IPS-18a (cell line): Measurements from ENCODE around the gene WDPCP.
"Not testable (repeated sequence)": the region's sequence is repeated elsewhere in the genome, so short reads cannot be mapped to it uniquely, and the experiment has no call there.

Experiments used
- H3K27ac ChIP-seq: one replicate; pipeline ENCODE4 v1.5.1; 2013; ENCODE audit warnings: low read length
- H3K27me3 ChIP-seq: one replicate; pipeline ENCODE4 v1.6.1; 2013; ENCODE audit warnings: mild to moderate bottlenecking, low read length; ENCODE audit not compliant: control insufficient read depth, insufficient read depth
- H3K36me3 ChIP-seq: one replicate; pipeline ENCODE4 v1.6.1; 2013; ENCODE audit warnings: low read depth, low read length; ENCODE audit not compliant: control insufficient read depth
- H3K4me1 ChIP-seq: one replicate; pipeline ENCODE4 v1.6.1; 2013; ENCODE audit warnings: low read depth, low read length; ENCODE audit not compliant: control insufficient read depth
- H3K4me3 ChIP-seq: one replicate; pipeline ENCODE4 v1.5.1; 2013; ENCODE audit warnings: low read length
- H3K9ac ChIP-seq: one replicate; pipeline ENCODE4 v1.6.1; 2013; ENCODE audit warnings: mild to moderate bottlenecking, low read length, moderate library complexity
- H3K9me3 ChIP-seq: one replicate; pipeline ENCODE4 v1.6.1; 2013; ENCODE audit warnings: low read depth, low read length; ENCODE audit not compliant: control insufficient read depth

WDPCP gene

GRCh38 chr2:63192889-63193774, 395.1 kb downstream of the WDPCP start:
- no peaks in the 10 kb centered on the region for H3K36me3 ChIP-seq
- no peak overlapping the region for H3K9ac ChIP-seq
- no peak overlapping the region for H3K27ac ChIP-seq
- H3K9me3 ChIP-seq: no peaks in the 10 kb centered on the region
- no peak overlapping the region for H3K4me3 ChIP-seq
- H3K27me3 ChIP-seq: no peaks in the 10 kb centered on the region
- H3K4me1 ChIP-seq: no peaks in the 10 kb centered on the region

DNA sequence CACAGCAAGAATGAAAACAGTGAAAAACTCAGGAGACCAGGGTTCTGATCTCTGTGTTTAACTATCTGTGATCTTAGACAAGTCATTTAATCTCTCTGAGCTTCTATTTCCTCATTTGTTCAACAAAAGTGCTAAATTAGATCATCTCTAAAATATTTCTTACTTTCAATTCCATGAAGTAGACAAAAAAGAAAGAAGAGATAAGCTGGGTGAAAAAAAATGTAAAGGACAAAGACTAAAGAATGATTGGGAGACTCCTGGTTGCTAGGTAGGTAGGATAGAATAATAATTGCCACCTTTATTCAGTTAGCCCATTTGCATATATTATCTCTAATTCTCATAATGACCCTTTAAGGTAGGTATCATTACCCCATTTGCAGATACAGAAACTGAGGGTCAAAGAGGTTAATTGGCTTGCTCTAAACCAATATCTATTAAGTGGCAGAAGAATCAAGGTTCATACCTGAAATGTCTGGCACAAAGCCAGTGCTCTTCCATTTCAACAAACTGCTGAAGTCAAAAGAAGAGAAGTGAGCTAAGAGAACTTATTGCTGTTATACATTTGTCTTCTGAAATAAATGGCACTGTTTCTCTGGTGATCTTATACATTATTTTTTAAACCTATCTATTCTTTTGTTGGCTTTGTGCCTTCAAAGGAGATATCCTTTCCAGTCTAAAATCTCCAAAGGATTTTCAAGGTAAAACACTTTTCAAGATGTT, 395.9 kb downstream of the WDPCP start:
- H3K4me3 ChIP-seq: no peak overlapping the region
- no peaks in the 10 kb centered on the region for H3K27me3 ChIP-seq
- no peaks in the 10 kb centered on the region for H3K4me1 ChIP-seq
- H3K9ac ChIP-seq: no peak overlapping the region
- H3K9me3 ChIP-seq: no peaks in the 10 kb centered on the region
- H3K27ac ChIP-seq: no peak overlapping the region
- H3K36me3 ChIP-seq: no peaks in the 10 kb centered on the region

- no peaks in the 10 kb centered on the region for H3K36me3 ChIP-seq
- no peak overlapping the region for H3K9ac ChIP-seq
- H3K9me3 ChIP-seq: no peaks in the 10 kb centered on the region
- H3K27me3 ChIP-seq: no peaks in the 10 kb centered on the region
- H3K4me3 ChIP-seq: no peak overlapping the region
- H3K27ac ChIP-seq: no peak overlapping the region
- H3K4me1 ChIP-seq: no peaks in the 10 kb centered on the region
These were observed 399.3 kb downstream of the WDPCP start for GRCh38 chr2:63189026-63189425.

DNA sequence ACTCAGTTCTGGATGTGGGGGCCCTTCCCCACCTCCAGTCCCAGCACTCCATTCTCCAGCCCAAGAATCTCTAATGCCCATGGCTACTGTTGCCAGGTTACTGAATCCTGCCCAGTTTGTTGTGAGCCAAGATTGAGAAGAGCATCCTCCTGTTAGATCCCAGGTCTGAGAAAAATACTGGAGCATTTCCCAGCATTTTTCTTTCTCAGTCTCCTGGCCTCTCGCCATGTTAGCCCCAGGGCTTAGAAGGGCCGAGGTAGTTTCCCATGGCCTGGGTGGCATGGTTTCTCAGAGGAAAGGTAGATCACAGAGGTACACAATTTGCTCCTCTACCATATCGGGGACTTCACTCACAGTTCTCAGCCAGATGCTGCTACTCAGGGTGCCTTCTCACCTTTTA, 401.9 kb downstream of the WDPCP start:
- Histone ChIP-seq H3K9me3 (no peaks in the 10 kb centered on the region), H3K27ac (no peak overlapping the region), H3K9ac (no peak overlapping the region), H3K4me1 (no peaks in the 10 kb centered on the region), H3K27me3 (no peaks in the 10 kb centered on the region), H3K4me3 (no peak overlapping the region), H3K36me3 (no peaks in the 10 kb centered on the region)

GRCh38 chr2:63163161-63163820, 425.0 kb downstream of the WDPCP start:
- no peaks in the 10 kb centered on the region for H3K27me3 ChIP-seq
- no peaks in the 10 kb centered on the region for H3K4me1 ChIP-seq
- H3K36me3 ChIP-seq: no peaks in the 10 kb centered on the region
- H3K9me3 ChIP-seq: no peaks in the 10 kb centered on the region
- H3K27ac ChIP-seq: no peak overlapping the region
- no peak overlapping the region for H3K9ac ChIP-seq
- no peak overlapping the region for H3K4me3 ChIP-seq

- Histone ChIP-seq H3K4me3 (no peak overlapping the region), H3K9me3 (no peaks in the 10 kb centered on the region), H3K4me1 (no peaks in the 10 kb centered on the region), H3K27me3 (no peaks in the 10 kb centered on the region), H3K9ac (no peak overlapping the region), H3K27ac (no peak overlapping the region), H3K36me3 (no peaks in the 10 kb centered on the region)
These were observed 429.0 kb downstream of the WDPCP start for GRCh38 chr2:63159262-63159661.

DNA sequence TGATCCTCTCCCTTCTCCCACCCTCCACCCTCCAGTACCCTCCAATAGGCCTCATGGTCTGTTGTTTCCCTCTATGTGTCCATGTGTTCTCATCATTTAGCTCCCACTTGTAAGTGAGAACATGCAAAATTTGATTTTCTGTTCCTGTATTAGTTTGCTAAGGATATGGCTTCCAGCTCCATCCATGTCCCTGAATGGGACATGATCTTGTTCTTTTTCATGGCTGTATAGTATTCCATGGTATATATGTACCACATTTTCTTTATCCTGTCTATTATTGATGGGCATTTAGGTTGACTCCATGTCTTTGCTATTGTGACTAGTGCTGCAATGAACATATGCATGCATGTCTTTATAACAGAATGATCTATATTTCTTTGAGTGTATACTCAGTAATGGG, 451.6 kb downstream of the WDPCP start:
- not testable (repeated sequence) for H3K27ac ChIP-seq, H3K27me3 ChIP-seq, H3K9ac ChIP-seq, H3K36me3 ChIP-seq, H3K4me3 ChIP-seq, H3K4me1 ChIP-seq
- peaks cover 13% of the 10 kb centered on the region for H3K9me3 ChIP-seq

- Histone ChIP-seq H3K27me3 (no peaks in the 10 kb centered on the region), H3K27ac (no peak overlapping the region), H3K9ac (no peak overlapping the region), H3K36me3 (no peaks in the 10 kb centered on the region), H3K4me1 (no peaks in the 10 kb centered on the region), H3K4me3 (no peak overlapping the region), H3K9me3 (peaks cover 3% of the 10 kb centered on the region)
These were observed 456.3 kb downstream of the WDPCP start for GRCh38 chr2:63132020-63132419.

- Histone ChIP-seq H3K27me3 (no peaks in the 10 kb centered on the region), H3K9me3 (no peaks in the 10 kb centered on the region), H3K4me3 (no peak overlapping the region), H3K27ac (no peak overlapping the region), H3K36me3 (no peaks in the 10 kb centered on the region), H3K9ac (no peak overlapping the region), H3K4me1 (no peaks in the 10 kb centered on the region)
These were observed 457.1 kb downstream of the WDPCP start for GRCh38 chr2:63131196-63131595.

DNA sequence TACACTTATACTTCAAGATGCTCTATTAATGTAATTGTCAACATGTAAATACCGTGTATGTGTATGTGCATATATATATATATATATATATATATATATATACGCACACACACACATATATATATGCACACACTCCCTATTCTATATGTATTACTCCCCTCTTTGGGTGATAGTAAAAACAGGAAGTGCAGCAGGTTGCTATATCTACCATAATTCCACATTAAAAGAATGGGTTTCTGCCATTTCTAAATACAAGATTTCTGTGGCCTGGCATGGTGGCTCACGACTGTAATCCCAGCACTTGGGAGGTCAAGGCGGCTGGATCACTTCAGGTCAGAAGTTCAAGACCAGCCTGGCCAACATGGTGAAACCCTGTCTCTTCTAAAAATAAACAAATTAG, 460.7 kb downstream of the WDPCP start:
- Histone ChIP-seq H3K4me1 (no peaks in the 10 kb centered on the region), H3K9me3 (no peaks in the 10 kb centered on the region), H3K36me3 (no peaks in the 10 kb centered on the region), H3K4me3 (no peak overlapping the region), H3K27ac (no peak overlapping the region), H3K9ac (no peak overlapping the region), H3K27me3 (no peaks in the 10 kb centered on the region)

DNA sequence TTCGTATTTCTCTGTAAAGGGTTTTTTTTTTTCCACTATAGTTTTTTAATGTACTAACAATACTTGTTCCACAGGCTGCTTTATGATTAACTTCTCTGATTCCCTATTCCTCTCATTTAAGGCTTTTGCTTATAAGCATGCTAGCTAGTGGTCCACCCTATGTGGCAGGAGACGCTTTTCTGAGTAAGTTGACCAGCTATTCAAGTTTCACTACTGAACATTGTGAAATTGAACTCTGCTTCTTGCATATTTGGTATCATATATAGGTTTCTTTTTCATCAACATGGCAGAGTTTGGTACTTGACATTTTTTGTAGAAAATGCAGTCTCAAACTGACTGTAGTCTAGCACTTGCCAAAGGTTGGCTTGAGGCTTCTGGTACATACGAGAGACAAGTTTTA, 463.4 kb downstream of the WDPCP start:
- Histone ChIP-seq H3K9me3 (no peaks in the 10 kb centered on the region), H3K9ac (no peak overlapping the region), H3K27me3 (no peaks in the 10 kb centered on the region), H3K36me3 (no peaks in the 10 kb centered on the region), H3K27ac (no peak overlapping the region), H3K4me3 (no peak overlapping the region), H3K4me1 (peaks cover 4% of the 10 kb centered on the region)
